SK-N-SH (cell line): ENCODE data around the gene TBL1XR1. TPM values are rescaled to one million over a fixed set of nuclear protein-coding genes. Genes with fewer than 3 reads are reported as not detected.

Experiments used
- CTCF ChIA-PET: fragments of 300-600, 350-600 bp; formaldehyde crosslinking; extraction: SDS; loops from one replicate; lab custom pipeline; 2021; lab: Yijun Ruan, JAX
- POLR2A ChIA-PET: fragments of 350-600 bp; sonication (Branson Sonifier 250); formaldehyde crosslinking; extraction: SDS; loops from one replicate; lab custom pipeline; 2020; ENCODE audit warnings: antibody characterized with exemption, inconsistent platforms; lab: Yijun Ruan, JAX
- DNase-seq: peaks from one replicate; pipeline ENCODE4 v3.0.0; 2012
- H2AFZ ChIP-seq: fragments of 200-600 bp; sonication (generic); 2 replicates; pipeline ENCODE4 v1.8.1; 2016; ENCODE audit warnings: antibody characterized with exemption, mild to moderate bottlenecking, low read depth
- H3F3A ChIP-seq: fragments of 200-600 bp; sonication (generic); replicated peaks from 2 replicates; pipeline ENCODE3; 2016; ENCODE audit warnings: antibody characterized with exemption, mild to moderate bottlenecking; ENCODE audit not compliant: insufficient read depth
- H3K27ac ChIP-seq, 2 experiments: fragments of 200-500 bp in 1 of 2; fragments of 200-600 bp in 1 of 2; sonication (Bioruptor generic) in 1 of 2; sonication (generic), shearing (Covaris generic) in 1 of 2; 2 replicates each; pipeline versions ENCODE4 v1.5.1 to v1.6.1; 2014 to 2016; ENCODE audit warnings: low read depth in 2 of 2, inconsistent platforms in 1 of 2, low read length in 1 of 2, mild to moderate bottlenecking in 1 of 2, mixed read lengths in 1 of 2
- H3K27me3 ChIP-seq: fragments of 200-600 bp; sonication (generic), shearing (Covaris generic); 2 replicates; pipeline ENCODE4 v1.6.1; 2016; ENCODE audit warnings: mixed run types; ENCODE audit not compliant: insufficient read depth
- H3K36me3 ChIP-seq, 2 experiments: fragments of 200-500 bp in 1 of 2; fragments of 200-600 bp in 1 of 2; sonication (Bioruptor generic) in 1 of 2; sonication (generic) in 1 of 2; replicated peaks in 1 of 2; 2 replicates each; pipeline versions ENCODE3 to v1.5.1; 2014 to 2016; ENCODE audit warnings: low read length in 1 of 2, mild to moderate bottlenecking in 1 of 2; ENCODE audit not compliant: insufficient read depth in 2 of 2, control insufficient read depth in 1 of 2
- H3K4me1 ChIP-seq, 2 experiments: fragments of 200-500 bp in 1 of 2; fragments of 200-600 bp in 1 of 2; sonication (Bioruptor generic) in 1 of 2; sonication (generic), shearing (Covaris generic) in 1 of 2; 2 replicates each; pipeline versions ENCODE4 v1.5.1 to v1.6.1; 2014 to 2016; ENCODE audit warnings: low read depth in 1 of 2, low read length in 1 of 2, mixed run types in 1 of 2; ENCODE audit not compliant: insufficient read depth in 2 of 2, control insufficient read depth in 1 of 2
- H3K4me2 ChIP-seq: fragments of 200-600 bp; sonication (generic), shearing (Covaris generic); 2 replicates; pipeline ENCODE4 v1.6.1; 2017; ENCODE audit warnings: mixed run types
- H3K4me3 ChIP-seq, 2 experiments: fragments of 200-500 bp in 1 of 2; fragments of 200-600 bp in 1 of 2; sonication (Bioruptor generic) in 1 of 2; sonication (generic), shearing (Covaris generic) in 1 of 2; 2 replicates each; pipeline versions ENCODE4 v1.5.1 to v1.8.1; 2014 to 2016; ENCODE audit warnings: low read depth in 2 of 2, inconsistent platforms in 1 of 2, low read length in 1 of 2, mild to moderate bottlenecking in 1 of 2, mixed read lengths in 1 of 2, moderate library complexity in 1 of 2
- H3K79me2 ChIP-seq: fragments of 200-600 bp; sonication (generic); 2 replicates; pipeline ENCODE4 v1.8.1; 2017; ENCODE audit warnings: mild to moderate bottlenecking; ENCODE audit not compliant: insufficient read depth
- H3K9ac ChIP-seq: fragments of 200-600 bp; sonication (generic); 2 replicates; pipeline ENCODE4 v1.6.1; 2017; ENCODE audit warnings: mixed run types
- H3K9me2 ChIP-seq: fragments of 200-600 bp; sonication (generic); 2 replicates; pipeline ENCODE4 v1.6.1; 2017; ENCODE audit warnings: mixed run types
- H3K9me3 ChIP-seq: fragments of 200-600 bp; sonication (generic); 2 replicates; pipeline ENCODE4 v1.6.1; 2017; ENCODE audit warnings: mixed run types, mild to moderate bottlenecking, moderate library complexity
- H4K20me1 ChIP-seq: fragments of 200-600 bp; sonication (generic); 2 replicates; pipeline ENCODE4 v1.6.1; 2017; ENCODE audit warnings: mild to moderate bottlenecking, mixed run types; ENCODE audit not compliant: insufficient read depth
- EP300 ChIP-seq, 2 experiments: IDR thresholded peaks; 2 replicates each; pipeline versions ENCODE4 v1.4.0 to v1.6.1; 2012; ENCODE audit warnings: borderline replicate concordance in 1 of 2, low read depth in 1 of 2, low read length in 1 of 2
- FOSL2 ChIP-seq: IDR thresholded peaks from 2 replicates; pipeline ENCODE4 v1.4.0; 2012; ENCODE audit warnings: low read depth, mild to moderate bottlenecking, moderate library complexity, borderline replicate concordance
- FOXJ3 ChIP-seq: sonication (generic); formaldehyde crosslinking; IDR thresholded peaks from 2 replicates; pipeline ENCODE4 v1.5.1; 2020; ENCODE audit warnings: mild to moderate bottlenecking, missing genetic modification reagents
- FOXM1 ChIP-seq: IDR thresholded peaks from 2 replicates; pipeline ENCODE4 v1.4.0; 2012; ENCODE audit warnings: low read depth, mild to moderate bottlenecking
- GABPA ChIP-seq: IDR thresholded peaks from 2 replicates; pipeline ENCODE4 v1.4.0; 2012; ENCODE audit warnings: low read depth, mild to moderate bottlenecking
- MEF2A ChIP-seq: IDR thresholded peaks from 2 replicates; pipeline ENCODE4 v1.4.0; 2012; ENCODE audit warnings: low read depth, borderline replicate concordance
- MXI1 ChIP-seq: IDR thresholded peaks from 2 replicates; pipeline ENCODE4 v1.6.1; 2012; ENCODE audit warnings: mild to moderate bottlenecking, low read depth, low read length, improper control_type of control experiment
- NRF1 ChIP-seq: IDR thresholded peaks from 2 replicates; pipeline ENCODE4 v1.6.1; 2012; ENCODE audit warnings: low read depth, mild to moderate bottlenecking, low read length
- RCOR1 ChIP-seq: fragments of 150-350 bp; IDR thresholded peaks from 2 replicates; pipeline ENCODE4 v1.6.1; 2017; ENCODE audit warnings: antibody characterized with exemption, low read length
- RFX5 ChIP-seq: IDR thresholded peaks from 2 replicates; pipeline ENCODE4 v1.6.1; 2012; ENCODE audit warnings: mild to moderate bottlenecking, improper control_type of control experiment, low read length
- SMC3 ChIP-seq: IDR thresholded peaks from 2 replicates; pipeline ENCODE4 v1.6.1; 2012; ENCODE audit warnings: low read depth, low read length, improper control_type of control experiment
- TAF1 ChIP-seq: IDR thresholded peaks from 2 replicates; pipeline ENCODE4 v1.6.1; 2012; ENCODE audit warnings: low read depth, mild to moderate bottlenecking, low read length, moderate library complexity, borderline replicate concordance
- TCF12 ChIP-seq: IDR thresholded peaks from 2 replicates; pipeline ENCODE4 v1.4.0; 2012
- YY1 ChIP-seq: IDR thresholded peaks from 2 replicates; pipeline ENCODE4 v1.4.0; 2012; ENCODE audit warnings: low read depth, mild to moderate bottlenecking
- WGBS: methylation state at CpG from one replicate; pipeline ENCODE4 v1.1.6; 2017; ENCODE audit warnings: low lambda C conversion rate; 5-methylcytosine and 5-hydroxymethylcytosine counted together
- polyA plus RNA-seq, 3 experiments: library from polyadenylated mRNA; depleted of rRNA; stranded (reverse); fragments of >200 nt; gene quantifications; 2 replicates each; pipeline ENCODE4 v1.2.3, GENCODE V29; 2012
- TF ChIP-seq, protein P1 (sequence below): fragments of 150-350 bp; IDR thresholded peaks from 2 replicates; pipeline ENCODE4 v1.6.1; 2016; ENCODE audit warnings: mild to moderate bottlenecking, low read depth, low read length
- TF ChIP-seq, protein P2 (sequence below): fragments of 150-350 bp; IDR thresholded peaks from 2 replicates; pipeline ENCODE4 v1.6.1; 2017; ENCODE audit warnings: antibody characterized with exemption, low read length, low read depth, borderline replicate concordance
- TF ChIP-seq, protein P3 (sequence below): IDR thresholded peaks from 2 replicates; pipeline ENCODE4 v1.4.0; 2012; ENCODE audit warnings: low read depth
- TF ChIP-seq, protein P4 (sequence below): fragments of 200-600 bp; sonication (generic); IDR thresholded peaks from 2 replicates; pipeline ENCODE4 v1.6.1; 2017; ENCODE audit warnings: antibody characterized with exemption, mild to moderate bottlenecking, moderate library complexity

The TBL1XR1 gene
- polyA plus RNA-seq, 1 of the 3 experiments (the other 2 are of a cell fraction), result 20.9 TPM

DNA sequence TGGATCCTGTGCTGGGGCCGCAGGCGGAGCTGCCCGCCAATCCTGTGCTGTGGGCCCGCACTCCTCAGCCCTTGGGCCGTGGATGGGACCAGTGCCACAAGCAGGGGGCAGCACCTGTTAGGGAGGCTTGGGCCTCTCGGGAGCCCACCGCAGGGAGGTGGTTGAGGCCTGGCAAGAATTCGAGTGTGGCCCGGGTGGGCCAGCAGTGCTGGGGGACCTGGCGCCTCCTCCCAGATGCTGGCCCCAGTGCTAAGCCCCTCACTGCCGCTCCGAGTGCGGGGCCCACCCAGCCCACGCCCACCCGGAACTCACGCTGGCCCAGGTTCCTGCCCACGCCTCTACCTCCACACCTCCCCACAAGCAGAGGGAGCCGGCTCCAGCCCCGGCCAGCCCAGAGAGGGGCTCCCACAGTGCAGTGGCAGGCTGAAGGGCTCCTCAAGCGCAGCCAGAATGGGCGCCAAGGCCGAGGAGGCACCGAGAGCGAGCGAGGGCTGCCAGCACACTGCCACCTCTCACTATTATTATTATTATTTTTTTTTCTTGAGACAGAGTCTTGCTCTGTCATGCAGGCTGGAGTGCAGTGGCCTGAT lies 31.4 kb upstream of the TBL1XR1 start:
- DNase-seq, result no peak
- H3K27ac ChIP-seq, result no peak overlapping the region
- H3K79me2 ChIP-seq, result no peaks in the 10 kb centered on the region
- no peaks in the 10 kb centered on the region for H3K27me3 ChIP-seq
- no peak overlapping the region for H3K4me3 ChIP-seq
- H3K4me1 ChIP-seq, result no peaks in the 10 kb centered on the region
- H3K9ac ChIP-seq, result no peak overlapping the region
- H3K9me3 ChIP-seq, result no peaks in the 10 kb centered on the region
- ChIA-PET POLR2A (no interaction called here), CTCF (no interaction called here)
- H3K36me3 ChIP-seq, result no peaks in the 10 kb centered on the region
- TF ChIP-seq MXI1, result no peak
- no peak for TF ChIP-seq MEF2A
- no peak for TF ChIP-seq SMC3
- no peak for TF ChIP-seq NRF1
- H3F3A ChIP-seq, result no peaks in the 10 kb centered on the region
- H2AFZ ChIP-seq, result no peak overlapping the region
- no peaks in the 10 kb centered on the region for H3K9me2 ChIP-seq
- no peaks in the 10 kb centered on the region for H4K20me1 ChIP-seq
- no peak overlapping the region for H3K4me2 ChIP-seq
- 95% methylated on average over 12 of the region's 25 CpGs for WGBS

DNA sequence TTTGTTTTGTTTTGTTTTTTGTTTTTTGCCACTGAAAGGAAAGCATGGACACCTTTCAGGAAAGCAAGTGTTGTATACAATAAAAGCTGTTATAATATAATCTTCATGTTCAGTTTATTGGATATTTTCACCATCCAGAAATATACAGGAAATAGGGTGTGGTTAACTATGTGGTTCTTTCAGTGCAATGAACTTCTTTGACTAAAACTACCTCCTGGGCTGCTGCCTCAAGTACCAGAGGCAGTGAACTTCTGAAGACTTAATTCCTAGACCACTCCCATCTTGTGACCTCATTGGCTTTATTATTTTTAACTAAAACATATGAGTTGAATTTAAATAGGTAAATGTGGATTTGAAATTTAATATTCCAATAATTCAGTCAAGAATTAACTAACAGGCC lies 27.1 kb upstream of the TBL1XR1 start:
- H3K9me3 ChIP-seq, result no peaks in the 10 kb centered on the region
- DNase-seq, result no peak
- no peak for TF ChIP-seq YY1
- TF ChIP-seq TAF1, result no peak
- no peak for TF ChIP-seq FOXJ3 (CRISPR knock-in tag)
- no peaks in the 10 kb centered on the region for H3K9me2 ChIP-seq
- H3K36me3 ChIP-seq, result no peaks in the 10 kb centered on the region
- H3K4me1 ChIP-seq, result no peaks in the 10 kb centered on the region
- H4K20me1 ChIP-seq, result no peaks in the 10 kb centered on the region
- H2AFZ ChIP-seq, result no peak overlapping the region
- no peak overlapping the region for H3K9ac ChIP-seq
- no peak overlapping the region for H3K4me2 ChIP-seq
- no peak overlapping the region for H3K4me3 ChIP-seq
- no peak overlapping the region for H3K27ac ChIP-seq
- no peaks in the 10 kb centered on the region for H3F3A ChIP-seq
- POLR2A ChIA-PET, result no interaction called here
- H3K27me3 ChIP-seq, result no peaks in the 10 kb centered on the region
- CTCF ChIA-PET, result interaction anchor here (1.0 kb wide), 1 partner anchor 26 kb away, joined by 3 read pairs; no protein-coding TSS in a partner anchor
- H3K79me2 ChIP-seq, result no peaks in the 10 kb centered on the region

DNA sequence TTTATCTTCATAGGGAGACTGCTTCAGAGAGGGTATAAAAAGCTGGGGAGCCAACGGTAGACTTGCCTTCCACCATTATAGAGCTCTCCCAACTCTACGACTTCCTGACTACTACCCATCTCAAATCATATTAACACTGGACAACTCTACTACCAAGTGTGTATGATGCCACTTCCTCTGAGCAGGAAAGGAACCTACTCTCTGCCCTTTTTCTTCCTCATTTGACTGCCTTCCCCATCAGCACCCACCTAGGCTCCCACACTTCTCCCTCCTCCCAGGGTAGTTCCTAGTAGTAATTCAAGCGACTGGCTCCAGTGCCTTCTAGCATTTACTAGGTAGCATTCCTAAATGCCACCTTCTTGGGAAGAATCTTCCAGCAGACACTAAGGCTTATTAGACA lies 24.5 kb upstream of the TBL1XR1 start:
- Histone ChIP-seq H3K9ac (no peak overlapping the region), H3K9me3 (no peaks in the 10 kb centered on the region), H3F3A (no peaks in the 10 kb centered on the region), H2AFZ (no peak overlapping the region), H3K27ac (no peak overlapping the region), H3K9me2 (no peaks in the 10 kb centered on the region), H3K79me2 (no peaks in the 10 kb centered on the region), H4K20me1 (no peaks in the 10 kb centered on the region), H3K36me3 (no peaks in the 10 kb centered on the region), H3K27me3 (no peaks in the 10 kb centered on the region), H3K4me1 (no peaks in the 10 kb centered on the region), H3K4me3 (no peak overlapping the region), H3K4me2 (no peak overlapping the region)
- TF ChIP-seq RCOR1 (no peak), SMC3 (no peak), EP300 (IDR thresholded peaks at IDR 0.05; ENCODE audit: borderline replicate concordance in 1 of 2, low read depth in 1 of 2, low read length in 1 of 2) (no peak), FOSL2 (no peak), FOXM1 (no peak), MXI1 (no peak), FOXJ3 (CRISPR knock-in tag) (no peak), GABPA (no peak), NRF1 (no peak), RFX5 (no peak), TCF12 (no peak)
- TF ChIP-seq, protein P1, sequence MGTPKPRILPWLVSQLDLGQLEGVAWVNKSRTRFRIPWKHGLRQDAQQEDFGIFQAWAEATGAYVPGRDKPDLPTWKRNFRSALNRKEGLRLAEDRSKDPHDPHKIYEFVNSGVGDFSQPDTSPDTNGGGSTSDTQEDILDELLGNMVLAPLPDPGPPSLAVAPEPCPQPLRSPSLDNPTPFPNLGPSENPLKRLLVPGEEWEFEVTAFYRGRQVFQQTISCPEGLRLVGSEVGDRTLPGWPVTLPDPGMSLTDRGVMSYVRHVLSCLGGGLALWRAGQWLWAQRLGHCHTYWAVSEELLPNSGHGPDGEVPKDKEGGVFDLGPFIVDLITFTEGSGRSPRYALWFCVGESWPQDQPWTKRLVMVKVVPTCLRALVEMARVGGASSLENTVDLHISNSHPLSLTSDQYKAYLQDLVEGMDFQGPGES, result no peak
- TF ChIP-seq, protein P2, sequence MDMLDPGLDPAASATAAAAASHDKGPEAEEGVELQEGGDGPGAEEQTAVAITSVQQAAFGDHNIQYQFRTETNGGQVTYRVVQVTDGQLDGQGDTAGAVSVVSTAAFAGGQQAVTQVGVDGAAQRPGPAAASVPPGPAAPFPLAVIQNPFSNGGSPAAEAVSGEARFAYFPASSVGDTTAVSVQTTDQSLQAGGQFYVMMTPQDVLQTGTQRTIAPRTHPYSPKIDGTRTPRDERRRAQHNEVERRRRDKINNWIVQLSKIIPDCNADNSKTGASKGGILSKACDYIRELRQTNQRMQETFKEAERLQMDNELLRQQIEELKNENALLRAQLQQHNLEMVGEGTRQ, result no peak
- TF ChIP-seq, protein P3, sequence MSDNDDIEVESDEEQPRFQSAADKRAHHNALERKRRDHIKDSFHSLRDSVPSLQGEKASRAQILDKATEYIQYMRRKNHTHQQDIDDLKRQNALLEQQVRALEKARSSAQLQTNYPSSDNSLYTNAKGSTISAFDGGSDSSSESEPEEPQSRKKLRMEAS, result no peak
- TF ChIP-seq, protein P4, sequence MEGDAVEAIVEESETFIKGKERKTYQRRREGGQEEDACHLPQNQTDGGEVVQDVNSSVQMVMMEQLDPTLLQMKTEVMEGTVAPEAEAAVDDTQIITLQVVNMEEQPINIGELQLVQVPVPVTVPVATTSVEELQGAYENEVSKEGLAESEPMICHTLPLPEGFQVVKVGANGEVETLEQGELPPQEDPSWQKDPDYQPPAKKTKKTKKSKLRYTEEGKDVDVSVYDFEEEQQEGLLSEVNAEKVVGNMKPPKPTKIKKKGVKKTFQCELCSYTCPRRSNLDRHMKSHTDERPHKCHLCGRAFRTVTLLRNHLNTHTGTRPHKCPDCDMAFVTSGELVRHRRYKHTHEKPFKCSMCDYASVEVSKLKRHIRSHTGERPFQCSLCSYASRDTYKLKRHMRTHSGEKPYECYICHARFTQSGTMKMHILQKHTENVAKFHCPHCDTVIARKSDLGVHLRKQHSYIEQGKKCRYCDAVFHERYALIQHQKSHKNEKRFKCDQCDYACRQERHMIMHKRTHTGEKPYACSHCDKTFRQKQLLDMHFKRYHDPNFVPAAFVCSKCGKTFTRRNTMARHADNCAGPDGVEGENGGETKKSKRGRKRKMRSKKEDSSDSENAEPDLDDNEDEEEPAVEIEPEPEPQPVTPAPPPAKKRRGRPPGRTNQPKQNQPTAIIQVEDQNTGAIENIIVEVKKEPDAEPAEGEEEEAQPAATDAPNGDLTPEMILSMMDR, result no peak
- WGBS, result 97% methylated on average over 3 of the region's 3 CpGs
- CTCF ChIA-PET, result no interaction called here
- POLR2A ChIA-PET, result no interaction called here
- DNase-seq, result no peak
